HG02852 (cell line): Measurements from ENCODE around the gene GPR62.
"Not testable (repeated sequence)": the region's sequence is repeated elsewhere in the genome, so short reads cannot be mapped to it uniquely, and the experiment has no call there.

Experiments
- ATAC-seq: cut with Tn5 transposase; IDR thresholded peaks from one replicate; pipeline ENCODE4 v1.9.1; 2021; ENCODE audit warnings: mild to moderate bottlenecking, moderate library complexity; ENCODE audit not compliant: unreplicated experiment

The GPR62 gene

GRCh38 chr3:51955175-51955892, at the start of gene GPR62:
Gene GPR62, plus strand, starts transcription at chr3:51955381. Its CDS starts 272 bp downstream, at chr3:51955653.
- ATAC-seq = no peak

- ATAC-seq = no peak
These were observed 47.2 kb upstream of the GPR62 start for GRCh38 chr3:51908026-51908425.

- no peak for ATAC-seq
These were observed 38.8 kb upstream of the GPR62 start for GRCh38 chr3:51916418-51916817.

GRCh38 chr3:51921081-51921578, 34.1 kb upstream of the GPR62 start:
- no peak for ATAC-seq

GRCh38 chr3:51927061-51927977, 27.9 kb upstream of the GPR62 start:
- ATAC-seq = no peak

- no peak for ATAC-seq
These were observed 26.7 kb upstream of the GPR62 start for GRCh38 chr3:51928438-51928837.

- not testable (repeated sequence) for ATAC-seq
These were observed 26.2 kb upstream of the GPR62 start for GRCh38 chr3:51928981-51929380.

GRCh38 chr3:51929420-51930003, 25.7 kb upstream of the GPR62 start:
- ATAC-seq = no peak

- ATAC-seq = no peak
These were observed 24.7 kb upstream of the GPR62 start for GRCh38 chr3:51930439-51930838.

- ATAC-seq = no peak
These were observed 23.4 kb upstream of the GPR62 start for GRCh38 chr3:51931756-51932155.

GRCh38 chr3:51932471-51933370, 22.5 kb upstream of the GPR62 start:
- no peak for ATAC-seq

GRCh38 chr3:51933471-51934138, 21.6 kb upstream of the GPR62 start:
- ATAC-seq = no peak

- ATAC-seq = no peak
These were observed 20.9 kb upstream of the GPR62 start for GRCh38 chr3:51934139-51934850.

- no peak for ATAC-seq
These were observed 19.9 kb upstream of the GPR62 start for GRCh38 chr3:51934991-51935885.

- no peak for ATAC-seq
These were observed 19.1 kb upstream of the GPR62 start for GRCh38 chr3:51935886-51936755.

- no peak for ATAC-seq
These were observed 18.2 kb upstream of the GPR62 start for GRCh38 chr3:51937014-51937413.
